NCI-H748 (cell line): Measurements from ENCODE around the gene ZNF805.
"Not testable (repeated sequence)": the region's sequence is repeated elsewhere in the genome, so short reads cannot be mapped to it uniquely, and the experiment has no call there.

ENCODE experiments used
- DNase-seq: peaks from one replicate; lab custom pipeline; 2025; ENCODE audit not compliant: unreplicated experiment; lab: John Stamatoyannopoulos, UW

Gene ZNF805

DNA sequence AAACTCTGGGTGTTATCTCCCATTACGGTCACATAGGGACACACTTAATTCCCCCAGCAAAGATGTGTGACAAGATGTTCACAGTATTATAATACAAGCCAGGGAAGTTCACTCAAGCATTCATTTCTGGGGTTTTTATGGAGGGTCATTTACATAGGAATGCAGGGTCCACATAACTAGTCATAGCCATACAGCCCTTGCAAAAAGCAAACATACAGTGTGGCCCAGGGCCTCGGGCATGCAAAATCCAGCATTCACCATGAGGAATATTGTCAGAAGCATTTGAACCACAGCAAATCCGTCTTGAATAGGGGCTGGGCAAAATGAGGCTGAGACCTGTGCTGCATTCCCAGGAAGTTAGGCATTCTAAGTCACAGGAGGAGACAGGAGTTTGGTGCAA is 26.9 kb downstream of the ZNF805 start:
- no peak for DNase-seq

DNA sequence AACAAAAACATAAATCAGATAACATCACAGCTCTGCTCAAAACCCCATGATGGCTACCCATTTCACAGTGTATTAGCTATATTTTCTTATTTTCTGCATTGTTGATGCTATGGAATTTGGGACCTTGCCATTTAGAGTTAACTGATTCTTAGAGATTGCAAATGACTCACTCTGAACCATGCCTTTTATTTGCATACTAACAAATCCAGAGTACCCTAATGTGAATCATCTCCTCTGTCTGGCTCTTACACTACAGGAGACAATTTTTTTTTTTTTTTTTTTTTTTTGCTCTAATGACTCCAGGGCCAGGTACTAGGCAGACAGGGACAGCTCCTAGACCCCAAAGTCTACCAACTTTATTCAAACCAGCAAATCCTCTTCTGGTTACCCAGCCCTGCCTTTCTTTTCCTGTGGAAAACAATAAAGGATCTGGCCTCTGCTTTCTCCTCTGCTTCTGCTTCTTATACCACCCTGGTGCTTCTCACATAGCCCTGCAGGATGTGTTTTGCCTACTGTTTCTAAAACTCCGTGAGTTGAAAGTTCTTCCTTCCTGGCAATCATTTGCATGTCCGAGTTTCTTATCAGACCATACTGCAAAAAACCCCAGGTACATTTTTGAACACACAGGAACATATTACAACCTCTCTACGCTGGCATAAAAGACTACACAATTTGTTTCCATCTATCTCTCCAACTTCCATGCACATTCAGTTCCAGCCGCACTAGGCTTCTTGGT is 29.3 kb downstream of the ZNF805 start:
- no peak for DNase-seq

DNA sequence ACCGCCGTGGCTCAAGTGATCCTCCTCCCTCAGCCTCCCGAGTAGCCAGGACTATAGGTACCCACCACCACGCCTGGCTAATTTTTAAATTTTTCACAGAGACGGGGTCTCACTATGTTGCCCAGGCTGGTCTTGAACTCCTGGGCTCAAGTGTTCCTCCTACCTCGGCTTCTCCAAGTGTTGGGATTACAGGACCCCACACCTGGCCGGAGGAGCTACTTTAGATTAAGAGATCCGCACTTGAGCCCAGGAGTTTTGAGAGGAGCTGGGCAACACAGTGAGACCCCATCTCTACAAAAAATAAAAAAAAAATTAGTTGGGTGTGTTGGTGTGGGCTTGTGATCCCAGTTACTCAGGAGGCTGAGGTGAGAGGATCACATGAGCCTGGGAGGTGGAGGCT is 30.8 kb downstream of the ZNF805 start:
- DNase-seq, result no peak

DNA sequence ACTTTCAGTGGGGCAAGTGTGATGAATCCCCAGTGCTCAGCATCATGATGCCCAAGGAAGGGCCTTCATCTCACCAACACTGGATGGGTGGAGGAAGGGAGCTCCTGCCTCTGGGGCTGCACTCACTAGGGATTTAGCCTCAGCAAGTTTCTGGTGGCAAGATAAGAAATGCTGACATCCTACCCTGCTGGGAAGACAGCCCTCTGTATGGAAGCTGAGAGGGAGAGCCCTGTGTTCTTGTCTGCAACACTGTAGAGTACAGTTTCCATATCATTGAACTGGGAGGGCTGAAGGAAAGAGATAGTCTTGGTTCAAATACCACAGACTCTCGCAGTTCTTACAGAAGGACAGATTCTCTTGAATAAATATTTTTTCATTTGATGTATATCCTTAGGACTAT is 32.6 kb downstream of the ZNF805 start:
- no peak for DNase-seq

DNA sequence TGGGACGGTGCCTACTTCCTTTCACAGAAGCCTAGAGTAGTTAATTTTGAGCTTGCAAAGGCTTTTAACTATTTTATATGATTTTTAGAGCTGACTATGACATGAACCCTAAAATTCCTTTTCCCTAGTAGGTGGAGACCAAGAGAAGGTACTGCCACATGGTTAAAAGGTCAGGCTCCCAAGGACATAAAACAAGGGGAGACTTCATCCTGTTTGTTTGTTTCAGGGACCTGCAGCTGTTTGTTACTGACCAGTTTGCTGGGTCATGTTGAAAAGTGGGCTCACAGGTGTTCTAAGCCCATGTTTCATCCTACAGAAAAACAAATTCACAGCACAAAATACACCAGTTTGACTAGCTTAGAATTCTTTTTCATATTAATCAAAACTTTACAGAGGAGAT is 36.0 kb downstream of the ZNF805 start:
- DNase-seq, result no peak

DNA sequence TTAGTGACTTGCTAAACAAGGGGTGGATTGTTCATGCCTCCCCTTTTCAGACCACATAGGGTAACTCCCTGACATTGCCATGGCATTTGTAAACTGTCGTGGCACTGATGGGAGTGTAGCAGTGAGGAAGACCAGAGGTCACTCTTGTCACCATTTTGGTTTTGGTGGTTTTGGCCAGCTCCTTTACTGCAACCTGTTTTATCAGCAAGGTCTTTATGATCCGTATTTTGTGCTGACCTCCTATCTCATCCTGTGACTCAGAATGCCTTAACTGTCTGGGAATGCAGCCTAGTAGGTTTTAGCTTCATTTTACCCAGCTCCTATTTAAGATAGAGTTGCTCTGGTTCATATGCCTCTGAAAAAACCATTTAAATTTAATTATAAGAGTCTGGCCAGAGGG is 38.0 kb downstream of the ZNF805 start:
- DNase-seq, result not testable (repeated sequence)

DNA sequence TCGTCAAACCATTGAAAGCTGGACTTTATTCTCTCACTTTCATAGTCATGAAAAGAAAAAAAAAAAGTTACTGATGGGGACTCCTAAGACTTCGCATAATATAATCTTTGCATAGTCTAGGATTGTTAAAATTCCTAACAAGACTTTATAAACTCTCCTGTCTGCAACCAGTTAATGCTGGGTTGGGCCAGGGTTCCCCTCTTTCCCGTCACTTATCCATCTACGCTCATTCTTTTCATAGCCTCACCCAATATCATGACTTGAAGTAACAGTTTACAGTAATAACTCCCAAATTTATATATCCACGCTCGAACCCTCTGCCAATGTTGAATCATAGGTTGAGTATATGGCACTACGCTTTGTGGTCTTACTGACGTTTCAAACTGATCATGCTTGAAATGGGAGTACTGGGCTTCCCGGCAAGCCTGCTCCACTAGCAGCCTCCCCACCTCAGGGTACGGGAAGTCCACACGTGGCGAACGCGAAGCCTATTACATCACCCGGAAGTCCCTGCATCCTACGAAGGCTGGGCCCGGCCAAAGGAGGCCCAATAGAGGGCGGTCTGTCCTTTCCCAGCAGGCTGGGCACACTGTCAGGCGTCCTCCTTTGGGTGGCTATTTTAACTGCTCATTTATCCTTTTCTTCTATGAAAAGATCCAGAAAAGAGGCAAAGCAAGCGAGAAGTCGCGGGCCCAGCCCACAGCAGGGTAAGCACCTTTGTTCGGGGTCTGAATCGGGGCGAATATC is 39.2 kb downstream of the ZNF805 start:
- peak; percentile 98 for DNase-seq

DNA sequence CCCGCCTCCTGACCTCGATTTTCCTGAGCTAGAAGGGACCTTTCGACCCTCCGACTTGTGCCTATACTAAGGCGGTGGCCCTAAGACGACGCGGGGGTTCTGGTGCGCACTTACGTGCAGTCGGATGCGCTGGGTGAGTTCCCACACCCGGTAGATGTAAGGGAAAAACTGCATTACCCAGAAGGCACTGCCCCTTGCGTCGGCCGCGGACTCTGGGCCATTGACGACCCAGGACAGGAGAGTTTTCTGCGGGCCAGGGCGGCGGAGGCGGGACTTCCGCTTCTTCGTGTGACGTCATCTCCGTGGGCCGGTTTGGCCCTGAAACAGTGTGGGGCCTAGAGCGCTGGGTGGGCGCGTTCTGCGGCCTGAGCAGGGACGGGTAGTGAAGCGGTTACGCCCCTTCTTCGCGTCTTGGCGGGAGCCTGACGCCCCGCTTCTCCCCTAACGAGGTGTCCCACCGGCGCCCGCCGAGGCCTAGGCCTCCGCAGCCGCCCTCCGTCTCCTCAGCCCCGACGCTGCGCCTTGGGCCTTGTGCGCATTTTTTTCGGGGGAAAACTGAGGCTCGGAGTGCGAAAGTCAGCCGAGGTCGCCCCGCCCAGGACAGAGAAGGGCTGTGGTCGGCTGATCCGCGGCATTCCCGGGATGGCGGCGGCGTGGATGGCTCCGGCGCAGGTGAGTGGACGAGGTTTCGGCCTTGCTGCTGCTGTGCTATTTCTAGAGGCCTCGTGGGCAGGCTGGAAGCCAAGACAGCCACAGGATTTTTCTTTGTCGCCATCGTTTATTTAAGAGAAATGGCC is 39.9 kb downstream of the ZNF805 start, which contains the start of gene ZNF460:
Gene ZNF460, plus strand, starts transcription at position 321 of the 797 bp plus-strand sequence. Its CDS starts 322 bp downstream, at position 643.
- peak; percentile 99 for DNase-seq

DNA sequence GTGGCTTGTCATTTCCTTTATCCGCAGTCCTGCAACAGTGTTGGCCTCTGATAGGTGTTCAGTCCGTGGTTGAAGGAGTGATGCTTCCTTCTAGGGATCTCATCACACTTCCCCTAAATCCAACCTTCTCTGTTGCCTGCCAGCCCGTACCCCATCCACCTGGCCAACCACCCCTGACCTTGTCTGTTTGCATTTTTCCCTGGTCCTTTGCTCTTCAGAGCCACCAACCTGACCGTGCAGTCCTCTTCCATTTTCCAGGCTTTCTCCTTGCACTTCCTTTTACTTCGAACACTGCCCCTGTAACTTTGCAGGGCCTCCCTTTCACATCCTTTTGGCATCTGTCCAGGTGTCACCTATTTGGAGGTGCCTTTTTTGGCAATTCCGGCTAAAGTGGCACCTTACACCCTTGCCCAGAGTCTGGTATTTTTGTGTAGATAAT is 40.5 kb downstream of the ZNF805 start:
- DNase-seq, result peak; percentile 56

DNA sequence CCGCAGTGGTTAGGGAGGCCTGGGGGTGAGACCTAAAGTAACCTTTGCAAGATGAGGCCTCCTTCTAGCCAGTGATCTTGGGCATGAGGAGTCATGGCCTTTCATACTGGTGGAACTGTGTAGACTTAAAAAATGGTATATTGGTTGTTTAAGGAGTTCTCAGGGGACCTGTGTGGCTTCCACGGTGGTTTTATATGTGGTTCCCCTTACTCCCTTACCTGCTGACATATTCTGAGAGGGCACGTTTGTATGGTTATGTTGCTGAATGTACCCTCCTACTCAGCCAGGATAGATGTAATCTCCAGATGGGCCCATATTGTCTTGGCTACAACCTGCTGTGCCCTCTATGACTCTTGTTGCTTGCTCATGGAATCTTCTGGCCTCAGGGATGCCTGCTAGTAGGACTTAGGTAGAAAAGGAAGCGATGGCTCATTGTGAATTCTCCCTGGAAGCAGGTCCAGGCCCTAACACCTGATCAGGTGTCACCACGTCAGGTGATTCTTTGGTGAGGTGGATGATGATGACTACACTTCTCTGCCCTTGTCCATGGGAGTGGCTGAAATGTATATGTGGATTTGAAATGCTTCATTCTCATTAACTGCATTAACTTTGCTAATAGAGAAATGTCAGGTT is 41.7 kb downstream of the ZNF805 start:
- no peak for DNase-seq

DNA sequence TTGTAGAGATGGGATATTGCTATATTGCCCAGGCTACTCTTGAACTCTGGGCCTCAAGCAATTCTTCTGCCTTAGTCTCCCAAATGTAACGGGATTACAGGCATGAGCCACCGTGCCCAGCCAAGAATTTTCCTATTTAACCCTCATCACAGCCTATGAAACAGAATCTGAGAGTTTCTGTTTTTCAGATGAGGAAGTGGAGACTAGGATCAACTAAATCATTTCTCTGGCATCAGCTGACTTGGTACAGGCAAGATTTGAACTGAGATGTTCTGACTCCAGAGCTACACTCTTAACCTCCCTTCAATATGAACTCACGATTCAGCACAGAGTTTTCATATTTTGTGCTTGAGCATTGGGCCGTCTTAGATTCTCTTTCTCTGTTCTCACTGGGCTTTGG is 47.9 kb downstream of the ZNF805 start:
- DNase-seq, result no peak

DNA sequence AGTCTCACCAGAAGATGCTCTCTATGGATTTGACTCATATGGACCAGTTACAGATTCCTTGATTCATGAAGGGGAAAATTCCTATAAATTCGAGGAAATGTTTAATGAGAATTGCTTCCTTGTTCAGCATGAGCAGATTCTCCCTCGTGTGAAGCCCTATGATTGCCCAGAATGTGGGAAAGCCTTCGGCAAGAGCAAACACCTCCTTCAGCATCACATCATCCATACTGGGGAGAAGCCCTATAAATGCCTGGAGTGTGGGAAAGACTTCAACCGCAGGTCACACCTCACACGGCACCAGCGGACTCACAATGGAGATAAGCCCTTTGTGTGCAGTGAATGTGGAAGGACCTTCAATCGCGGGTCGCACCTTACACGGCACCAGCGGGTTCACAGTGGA is 50.5 kb downstream of the ZNF805 start:
- DNase-seq, result no peak

DNA sequence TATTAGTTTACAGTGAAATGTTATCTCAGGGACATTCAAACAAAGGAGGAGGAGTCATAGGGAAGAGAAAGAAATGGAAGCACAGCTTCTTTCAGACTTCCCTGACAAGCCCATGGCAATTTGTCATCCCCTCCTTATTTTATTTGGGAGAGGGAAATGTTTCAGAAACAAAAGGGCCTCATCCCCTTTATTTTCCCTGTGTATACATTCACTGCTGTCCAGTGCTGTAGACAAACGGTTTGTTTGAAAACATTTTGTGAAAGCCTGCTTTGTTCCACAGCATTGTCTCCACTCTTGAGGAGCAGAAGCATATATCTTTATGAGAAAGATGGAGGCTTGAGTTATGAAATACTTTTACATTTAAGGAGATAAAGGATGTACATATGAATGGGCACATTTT is 52.1 kb downstream of the ZNF805 start:
- no peak for DNase-seq

DNA sequence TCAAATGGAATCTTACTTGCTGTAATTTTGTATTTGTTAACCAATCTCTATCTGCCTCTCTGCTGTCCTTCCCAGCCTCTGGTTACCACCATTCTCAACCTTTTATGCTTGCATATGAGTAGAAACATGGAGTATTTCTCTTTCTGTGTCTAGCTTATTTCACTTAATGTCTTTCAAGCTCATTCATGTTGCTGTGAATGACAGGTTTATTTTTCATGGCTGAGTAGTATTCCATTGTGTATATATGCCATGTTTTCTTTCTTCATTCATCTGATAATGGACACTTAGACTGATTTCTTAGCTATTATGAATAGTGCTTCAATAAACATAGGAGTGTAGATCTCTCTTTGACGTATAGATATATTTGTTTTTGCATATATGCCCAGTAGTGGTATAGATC is 53.3 kb downstream of the ZNF805 start:
- DNase-seq, result no peak

DNA sequence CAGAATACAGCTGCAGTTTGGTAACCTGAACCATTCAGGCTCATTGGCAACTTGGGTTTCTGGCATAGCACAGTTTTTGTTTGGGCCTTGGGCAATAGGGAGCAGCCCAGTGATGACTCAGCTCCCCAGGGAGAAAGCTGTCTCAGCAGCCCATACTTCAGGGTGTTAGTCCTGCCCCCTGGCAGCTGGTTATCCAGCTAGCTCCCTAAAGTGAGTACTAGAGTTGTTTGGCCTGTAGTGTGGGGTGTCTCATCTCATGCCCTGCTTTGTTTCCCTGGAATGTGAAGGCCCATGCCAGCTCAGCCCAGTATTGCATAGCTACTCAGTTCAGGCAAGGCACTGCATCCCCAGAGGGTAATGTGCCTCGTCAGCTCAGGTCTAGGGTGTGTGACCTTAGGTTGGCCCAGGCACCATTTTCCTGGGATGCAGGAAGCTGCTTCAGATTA is 61.6 kb downstream of the ZNF805 start:
- DNase-seq, result no peak

DNA sequence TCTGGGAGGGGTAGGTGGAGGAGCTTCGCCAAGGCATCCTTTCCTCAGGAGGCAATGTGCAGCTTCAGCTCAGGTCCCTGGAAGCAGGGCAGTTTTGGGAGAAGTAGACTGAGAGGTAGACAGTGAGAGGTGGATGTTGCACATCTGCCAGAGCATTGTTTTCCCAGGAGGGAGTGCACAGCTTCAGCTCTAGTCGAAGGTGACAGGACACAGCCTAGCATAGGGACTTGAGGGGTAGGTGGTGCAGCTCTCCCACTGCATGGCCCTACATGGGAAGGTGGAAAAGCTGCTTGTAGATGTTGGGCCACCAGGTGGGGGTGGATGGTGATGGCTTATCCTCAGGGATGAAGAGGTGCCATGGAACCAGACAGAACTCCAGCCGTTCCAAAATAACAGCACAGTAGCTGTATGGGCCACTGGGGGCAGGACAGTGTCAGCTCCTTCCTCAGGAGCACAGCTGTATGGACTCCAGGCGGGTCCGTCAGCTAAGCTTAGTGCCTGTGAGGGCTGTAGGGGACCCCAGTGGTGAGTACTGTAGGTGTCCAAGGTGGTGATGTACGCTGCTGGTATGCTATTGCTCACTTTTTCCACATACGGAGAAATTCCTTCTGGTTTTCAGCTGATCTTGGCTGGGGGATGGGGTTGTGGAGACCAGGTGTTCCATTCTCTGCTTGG is 62.4 kb downstream of the ZNF805 start:
- no peak for DNase-seq
